Measurements from ENCODE around the gene TRIM74.
"Not testable (repeated sequence)": the region's sequence is repeated elsewhere in the genome, so short reads cannot be mapped to it uniquely, and the experiment has no call there.

The TRIM74 gene

GRCh38 chr7:72911395-72911794, 57.9 kb downstream of the TRIM74 start:
- DNase-seq (ENCODE audit: low read depth, low spot score) = not testable (repeated sequence)

Measured in activated naive CD8-positive, alpha-beta T cell treated with anti-CD3 and anti-CD28 coated beads, Interleukin-2, amount 50 U/mL, for 16 hours (primary cell).